H9 (cell line): ENCODE measurements around the gene RABEP1. TPM values are rescaled to one million over a fixed set of nuclear protein-coding genes. Genes with fewer than 3 reads are reported as not detected.

Source experiments
- DNase-seq: peaks from one replicate; pipeline ENCODE4 v3.0.0-alpha.2; 2017
- H2AFZ ChIP-seq: one replicate; pipeline ENCODE4 v1.6.1; 2013; ENCODE audit warnings: mild to moderate bottlenecking, low read length, control low read depth, moderate library complexity
- H2AK5ac ChIP-seq: 2 replicates; pipeline ENCODE4 v1.6.1; 2013; ENCODE audit warnings: low read length, control low read depth, mixed read lengths; ENCODE audit not compliant: insufficient read length
- H2BK120ac ChIP-seq: one replicate; pipeline ENCODE4 v1.6.1; 2013; ENCODE audit warnings: low read depth, mild to moderate bottlenecking, low read length, control low read depth, inconsistent platforms; ENCODE audit not compliant: poor library complexity, severe bottlenecking
- H2BK12ac ChIP-seq: 2 replicates; pipeline ENCODE4 v1.6.1; 2013; ENCODE audit warnings: low read length, control low read depth, mixed read lengths, low read depth; ENCODE audit not compliant: insufficient read length
- H2BK15ac ChIP-seq: 2 replicates; pipeline ENCODE4 v1.6.1; 2013; ENCODE audit warnings: low read depth, low read length, control low read depth
- H2BK20ac ChIP-seq: one replicate; pipeline ENCODE4 v1.6.1; 2013; ENCODE audit warnings: low read depth, mild to moderate bottlenecking, low read length, control low read depth, inconsistent platforms; ENCODE audit not compliant: poor library complexity, severe bottlenecking
- H2BK5ac ChIP-seq: 2 replicates; pipeline ENCODE4 v1.6.1; 2013; ENCODE audit warnings: low read length, control low read depth, mixed read lengths; ENCODE audit not compliant: insufficient read length
- H3K14ac ChIP-seq: 2 replicates; pipeline ENCODE4 v1.6.1; 2013; ENCODE audit warnings: low read length, control low read depth; ENCODE audit not compliant: insufficient read depth
- H3K18ac ChIP-seq: 2 replicates; pipeline ENCODE4 v1.6.1; 2013; ENCODE audit warnings: low read depth, mild to moderate bottlenecking, mixed read lengths, low read length, control low read depth; ENCODE audit not compliant: insufficient read length
- H3K23ac ChIP-seq: 2 replicates; pipeline ENCODE4 v1.6.1; 2013; ENCODE audit warnings: low read length, control low read depth, mixed read lengths, low read depth; ENCODE audit not compliant: insufficient read length
- H3K23me2 ChIP-seq: 2 replicates; pipeline ENCODE4 v1.6.1; 2013; ENCODE audit warnings: low read depth, mild to moderate bottlenecking, mixed read lengths, low read length, control low read depth; ENCODE audit not compliant: insufficient read length, poor library complexity, severe bottlenecking
- H3K27ac ChIP-seq: 2 replicates; pipeline ENCODE4 v1.5.1; 2013; ENCODE audit warnings: low read length, control low read depth, mixed read lengths, low read depth; ENCODE audit not compliant: insufficient read length
- H3K27me3 ChIP-seq: 2 replicates; pipeline ENCODE4 v1.6.1; 2013; ENCODE audit warnings: low read length, control low read depth, inconsistent platforms; ENCODE audit not compliant: insufficient read depth
- H3K4ac ChIP-seq: 2 replicates; pipeline ENCODE4 v1.6.1; 2013; ENCODE audit warnings: low read depth, mild to moderate bottlenecking, control low read depth, inconsistent platforms, low read length, moderate library complexity
- H3K4me1 ChIP-seq: 2 replicates; pipeline ENCODE4 v1.6.1; 2013; ENCODE audit warnings: low read length, control low read depth, inconsistent platforms; ENCODE audit not compliant: insufficient read depth
- H3K4me2 ChIP-seq: 2 replicates; pipeline ENCODE4 v1.6.1; 2013; ENCODE audit warnings: low read length, control low read depth, mixed read lengths; ENCODE audit not compliant: insufficient read length, insufficient read depth
- H3K56ac ChIP-seq: 2 replicates; pipeline ENCODE4 v1.6.1; 2013; ENCODE audit warnings: low read depth, mild to moderate bottlenecking, mixed read lengths, low read length, control low read depth; ENCODE audit not compliant: insufficient read length
- H3K79me1 ChIP-seq: 2 replicates; pipeline ENCODE4 v1.6.1; 2013; ENCODE audit warnings: low read depth, mild to moderate bottlenecking, moderate library complexity, low read length, control low read depth, inconsistent platforms; ENCODE audit not compliant: insufficient read depth, poor library complexity, severe bottlenecking
- H3K79me2 ChIP-seq: 2 replicates; pipeline ENCODE4 v1.6.1; 2013; ENCODE audit warnings: low read length, control low read depth, inconsistent platforms; ENCODE audit not compliant: insufficient read depth
- H3K9ac ChIP-seq: 2 replicates; pipeline ENCODE4 v1.6.1; 2013; ENCODE audit warnings: low read length, control low read depth, mixed read lengths; ENCODE audit not compliant: insufficient read length; ENCODE audit errors: extremely low read depth
- H3K9me3 ChIP-seq: one replicate; pipeline ENCODE4 v1.6.1; 2013; ENCODE audit warnings: low read depth, low read length, inconsistent platforms; ENCODE audit not compliant: control insufficient read depth
- H3T11ph ChIP-seq: one replicate; pipeline ENCODE4 v1.6.1; 2013; ENCODE audit warnings: mild to moderate bottlenecking, low read length, control low read depth, inconsistent platforms
- H4K20me1 ChIP-seq: one replicate; pipeline ENCODE4 v1.6.1; 2013; ENCODE audit not compliant: control insufficient read depth, insufficient read length, insufficient read depth
- H4K5ac ChIP-seq: 2 replicates; pipeline ENCODE4 v1.6.1; 2013; ENCODE audit warnings: low read depth, mild to moderate bottlenecking, mixed read lengths, low read length, control low read depth; ENCODE audit not compliant: insufficient read length
- H4K8ac ChIP-seq: replicated peaks from 2 replicates; pipeline ENCODE4 v1.6.1; 2013; ENCODE audit warnings: low read length, control low read depth, mixed read lengths, low read depth; ENCODE audit not compliant: insufficient read length
- H4K91ac ChIP-seq: 2 replicates; pipeline ENCODE4 v1.6.1; 2013; ENCODE audit warnings: low read depth, mild to moderate bottlenecking, moderate library complexity, mixed read lengths, low read length, control low read depth; ENCODE audit not compliant: insufficient read length
- H3K27ac Mint-ChIP-seq, 3 experiments: 2 replicates in 2 of 3; 3 replicates in 1 of 3; pipeline ENCODE4 v1.8.0; 2020 to 2021; ENCODE audit warnings: mixed read lengths in 3 of 3, mild to moderate bottlenecking in 1 of 3, moderate library complexity in 1 of 3
- H3K27me3 Mint-ChIP-seq: 2 replicates; pipeline ENCODE4 v1.8.0; 2021; ENCODE audit warnings: low read depth, mild to moderate bottlenecking, moderate library complexity, mixed read lengths
- H3K36me3 Mint-ChIP-seq, 3 experiments: 2 replicates in 2 of 3; 3 replicates in 1 of 3; pipeline ENCODE4 v1.8.0; 2020 to 2021; ENCODE audit warnings: low read depth in 3 of 3, mixed read lengths in 3 of 3; ENCODE audit not compliant: insufficient read depth in 1 of 3
- H3K4me1 Mint-ChIP-seq, 2 experiments: 2 replicates each; pipeline ENCODE4 v1.8.0; 2020; ENCODE audit warnings: mixed read lengths in 2 of 2
- H3K4me3 Mint-ChIP-seq, 2 experiments: 2 replicates in 1 of 2; 3 replicates in 1 of 2; pipeline ENCODE4 v1.8.0; 2020 to 2021; ENCODE audit warnings: mild to moderate bottlenecking in 2 of 2, mixed read lengths in 2 of 2, moderate library complexity in 1 of 2
- H3K9me3 Mint-ChIP-seq, 2 experiments: 2 replicates in 1 of 2; 3 replicates in 1 of 2; pipeline ENCODE4 v1.8.0; 2020; ENCODE audit warnings: mild to moderate bottlenecking in 2 of 2, mixed read lengths in 2 of 2, moderate library complexity in 1 of 2
- CTCF ChIP-seq: fragments of 200-600 bp; sonication (generic); conservative IDR thresholded peaks from 3 replicates; pipeline ENCODE4 v1.8.0; 2021; ENCODE audit warnings: antibody characterized with exemption, mild to moderate bottlenecking
- WGBS: extraction: QIAGEN DNeasy Blood & Tissue Kit; methylation state at CpG from one replicate; pipeline ENCODE4 v1.1.7; 2013; ENCODE audit warnings: missing lambda C conversion rate, low lambda C conversion rate, mixed read lengths; ENCODE audit not compliant: insufficient read length; ENCODE audit errors: extremely low coverage; 5-methylcytosine and 5-hydroxymethylcytosine counted together
- total RNA-seq: library from RNA; stranded (reverse); gene quantifications from 2 replicates; pipeline ENCODE4 v1.2.1, GENCODE V29; 2021

RABEP1 gene
- total RNA-seq, 1 experiment from 2014 or later = 46.9 TPM

GRCh38 chr17:5380491-5381135 lies 98.5 kb downstream of the RABEP1 start:
- no peaks in the 10 kb centered on the region for H3K9me3 Mint-ChIP-seq
- H3K4me1 Mint-ChIP-seq = no peaks in the 10 kb centered on the region
- no peak overlapping the region for H3K9ac ChIP-seq
- no peaks in the 10 kb centered on the region; the same call in 1 of the 2 replicates for H3K27me3 Mint-ChIP-seq
- WGBS = no CpG with 5 or more reads among the region's 7 CpGs
- no peak overlapping the region for H2AFZ ChIP-seq
- H4K5ac ChIP-seq = no peak overlapping the region
- H3K27ac Mint-ChIP-seq = peak overlapping the region; percentile 34 to 52 (median 42); a peak in 4 of 7 replicates
- no peak for DNase-seq
- no peak overlapping the region for H3K18ac ChIP-seq
- no peak overlapping the region for H3K56ac ChIP-seq
- H3K79me1 ChIP-seq = no peaks in the 10 kb centered on the region
- no peaks in the 10 kb centered on the region for H3K9me3 ChIP-seq
- no peaks in the 10 kb centered on the region for H3K4me1 ChIP-seq
- no peaks in the 10 kb centered on the region for H3K27me3 ChIP-seq
- no peak overlapping the region for H4K8ac ChIP-seq
- H2BK5ac ChIP-seq = no peak overlapping the region
- H3K14ac ChIP-seq = no peak overlapping the region
- H3K4me2 ChIP-seq = no peak overlapping the region
- H4K20me1 ChIP-seq = no peaks in the 10 kb centered on the region
- H3K23me2 ChIP-seq = no peaks in the 10 kb centered on the region
- TF ChIP-seq CTCF = no peak
- no peak overlapping the region for H2BK120ac ChIP-seq
- H3K27ac ChIP-seq = no peak overlapping the region
- no peak overlapping the region for H2BK12ac ChIP-seq
- peaks cover 34 to 90% (median 63%) of the 10 kb centered on the region in 3 experiments; a peak in 6 of 7 replicates for H3K36me3 Mint-ChIP-seq
- no peak overlapping the region for H2AK5ac ChIP-seq
- H3K79me2 ChIP-seq = no peaks in the 10 kb centered on the region
- H3K23ac ChIP-seq = no peak overlapping the region
- no peak overlapping the region for H2BK15ac ChIP-seq
- H3K4me3 Mint-ChIP-seq = no peak overlapping the region
- no peak overlapping the region for H2BK20ac ChIP-seq
- no peak overlapping the region for H4K91ac ChIP-seq
- H3K4ac ChIP-seq = no peak overlapping the region
- no peak overlapping the region for H3T11ph ChIP-seq
